HCT116 (cell line): ENCODE results near the gene ABCB10. TPM values are rescaled to one million over a fixed set of nuclear protein-coding genes. Genes with fewer than 3 reads are reported as not detected.
A peak's percentile ranks its signal among the peaks of the same experiment; 100 is the strongest.

Source experiments
- ATAC-seq: fragments of 200-7000 bp; cut with Tn5 transposase; 2 replicates; pipeline ENCODE4 v1.9.1; 2020; ENCODE audit warnings: mild to moderate bottlenecking, moderate library complexity
- BruUV-seq: library from RNA; stranded (reverse); fragments of 400-500 nt; replicated peaks from 2 replicates; lab custom pipeline; 2021; lab: Mats Ljungman, UMichigan
- CTCF ChIA-PET: fragments of 300-600 bp; sonication (Branson Sonifier 250); formaldehyde crosslinking; loops from one replicate; lab custom pipeline; 2021; ENCODE audit warnings: antibody characterized with exemption; lab: Charles Lee
- POLR2A ChIA-PET: fragments of 300-600, 350-600 bp; sonication (Branson Sonifier 250); formaldehyde crosslinking; loops from one replicate; lab custom pipeline; 2021; ENCODE audit warnings: antibody characterized with exemption; lab: Charles Lee
- RAD21 ChIA-PET, 2 experiments: fragments of 300-600 bp; sonication (Branson Sonifier 250); formaldehyde crosslinking; loops; one replicate each; lab custom pipeline; 2023; ENCODE audit warnings: low total read pairs in 2 of 2; ENCODE audit not compliant: uncharacterized antibody in 2 of 2, unreplicated experiment in 2 of 2, low non-redundant PET in 1 of 2; lab: Charles Lee
- DNase-seq: peaks from one replicate; pipeline ENCODE4 v3.0.0-alpha.2; 2010; ENCODE audit warnings: low read depth, low spot score
- H2AFZ ChIP-seq: fragments of 200-600 bp; shearing (Covaris generic), sonication (generic); 2 replicates; pipeline ENCODE4 v1.6.1; 2017; ENCODE audit warnings: low read depth, mixed run types, mixed read lengths, antibody characterized with exemption, low read length; ENCODE audit not compliant: poor library complexity, severe bottlenecking
- H3K27ac ChIP-seq: 2 replicates; pipeline ENCODE4 v1.5.1; 2012; ENCODE audit warnings: low read depth, low read length
- H3K27me3 ChIP-seq: fragments of 200-600 bp; sonication (generic); 2 replicates; pipeline ENCODE4 v1.6.1; 2016; ENCODE audit warnings: mixed run types, low read length, mixed read lengths; ENCODE audit not compliant: insufficient read depth
- H3K36me3 ChIP-seq, 2 experiments: fragments of 200-500 bp in 1 of 2; fragments of 200-600 bp in 1 of 2; sonication (Bioruptor generic) in 1 of 2; sonication (generic) in 1 of 2; 2 replicates each; pipeline versions ENCODE4 v1.5.1 to v1.6.1; 2014 to 2016; ENCODE audit warnings: low read length in 2 of 2, inconsistent platforms in 1 of 2, mixed read lengths in 1 of 2, mixed run types in 1 of 2; ENCODE audit not compliant: insufficient read depth in 2 of 2, control insufficient read depth in 1 of 2
- H3K4me1 ChIP-seq, 2 experiments: fragments of 200-600 bp in 1 of 2; sonication (generic) in 1 of 2; 2 replicates each; pipeline versions ENCODE4 v1.5.1 to v1.6.1; 2012 to 2017; ENCODE audit warnings: low read length in 2 of 2, inconsistent platforms in 1 of 2, mild to moderate bottlenecking in 1 of 2, mixed read lengths in 1 of 2, mixed run types in 1 of 2, moderate library complexity in 1 of 2; ENCODE audit not compliant: insufficient read depth in 2 of 2, control insufficient read depth in 1 of 2
- H3K4me2 ChIP-seq: fragments of 200-600 bp; sonication (generic); 2 replicates; pipeline ENCODE4 v1.6.1; 2017; ENCODE audit warnings: mixed run types, low read length, mixed read lengths
- H3K4me3 ChIP-seq, 2 experiments: fragments of 200-600 bp in 1 of 2; sonication (generic) in 1 of 2; replicated peaks in 1 of 2; 2 replicates each; pipeline ENCODE4 v1.5.1; 2011 to 2016; ENCODE audit warnings: low read length in 2 of 2, control low read depth in 1 of 2, low read depth in 1 of 2, mild to moderate bottlenecking in 1 of 2, mixed read lengths in 1 of 2, mixed run types in 1 of 2
- H3K79me2 ChIP-seq: fragments of 200-600 bp; sonication (generic); 2 replicates; pipeline ENCODE4 v1.6.1; 2017; ENCODE audit warnings: mild to moderate bottlenecking, mixed run types, low read length, moderate library complexity, mixed read lengths; ENCODE audit not compliant: insufficient read depth
- H3K9ac ChIP-seq: fragments of 200-600 bp; sonication (generic); 2 replicates; pipeline ENCODE4 v1.6.1; 2016; ENCODE audit warnings: low read length, mixed read lengths
- H3K9me2 ChIP-seq: fragments of 200-600 bp; sonication (generic), shearing (Covaris generic); 2 replicates; pipeline ENCODE4 v1.6.1; 2017; ENCODE audit warnings: mixed run types, mild to moderate bottlenecking, moderate library complexity; ENCODE audit not compliant: insufficient read depth
- H3K9me3 ChIP-seq, 2 experiments: fragments of 200-500 bp in 1 of 2; fragments of 200-600 bp in 1 of 2; sonication (Bioruptor generic) in 1 of 2; sonication (generic) in 1 of 2; 2 replicates each; pipeline ENCODE4 v1.6.1; 2014 to 2017; ENCODE audit warnings: low read length in 2 of 2, mixed read lengths in 2 of 2, inconsistent platforms in 1 of 2, low read depth in 1 of 2, mild to moderate bottlenecking in 1 of 2, mixed run types in 1 of 2, moderate library complexity in 1 of 2; ENCODE audit not compliant: control insufficient read depth in 1 of 2, insufficient read depth in 1 of 2
- H4K20me1 ChIP-seq: fragments of 200-600 bp; sonication (generic), shearing (Covaris generic); 2 replicates; pipeline ENCODE4 v1.6.1; 2017; ENCODE audit warnings: mixed run types, mild to moderate bottlenecking, moderate library complexity; ENCODE audit not compliant: insufficient read depth
- CTCF ChIP-seq, 3 experiments: fragments of 200-600 bp in 1 of 3; sonication (generic) in 1 of 3; IDR thresholded peaks in 2 of 3; conservative IDR thresholded peaks in 1 of 3; 2 replicates each; pipeline ENCODE4 v1.5.1; 2012 to 2017; ENCODE audit warnings: low read depth in 2 of 3, low read length in 2 of 3, antibody characterized with exemption in 1 of 3, borderline replicate concordance in 1 of 3, control low read depth in 1 of 3, mild to moderate bottlenecking in 1 of 3, mixed read lengths in 1 of 3, mixed run types in 1 of 3, moderate library complexity in 1 of 3; ENCODE audit not compliant: insufficient read depth in 1 of 3
- ELF1 ChIP-seq: IDR thresholded peaks from 2 replicates; pipeline ENCODE4 v1.6.1; 2012; ENCODE audit warnings: low read depth, borderline replicate concordance
- JUND ChIP-seq: IDR thresholded peaks from 2 replicates; pipeline ENCODE4 v1.6.1; 2012
- SP1 ChIP-seq: IDR thresholded peaks from 2 replicates; pipeline ENCODE4 v1.6.1; 2012; ENCODE audit warnings: low read depth
- TCF7L2 ChIP-seq: IDR thresholded peaks from 2 replicates; pipeline ENCODE4 v1.7.0; 2011; ENCODE audit warnings: borderline replicate concordance, inconsistent platforms; ENCODE audit not compliant: insufficient read depth, insufficient read length; ENCODE audit errors: extremely low read depth
- YY1 ChIP-seq: IDR thresholded peaks from 2 replicates; pipeline ENCODE4 v1.6.1; 2011; ENCODE audit warnings: low read length, low read depth, moderate library complexity, mild to moderate bottlenecking; ENCODE audit not compliant: insufficient replicate concordance; ENCODE audit errors: extremely low read depth
- ZFX ChIP-seq: fragments of 450-650 bp; IDR thresholded peaks from 2 replicates; pipeline ENCODE4 v1.6.1; 2017
- intact Hi-C: fragments of 100-400 bp; cut with micrococcal nuclease; formaldehyde crosslinking; loops from 2 replicates; pipeline ENCODE4 v1.10.0; 2022
- total RNA-seq: library from RNA; stranded (reverse); gene quantifications from one replicate; pipeline ENCODE4 v1.2.1, GENCODE V29; 2021; ENCODE audit not compliant: unreplicated experiment
- TF ChIP-seq, protein P1 (sequence below): IDR thresholded peaks from 2 replicates; pipeline ENCODE4 v1.6.1; 2012; ENCODE audit warnings: low read depth
- TF ChIP-seq, protein P2 (sequence below): IDR thresholded peaks from 2 replicates; pipeline ENCODE4 v1.6.1; 2012

Gene ABCB10
- total RNA-seq, 1 experiment from 2014 or later = 20.3 TPM

GRCh38 chr1:229507951-229508822 lies 50.3 kb downstream of the ABCB10 start, which contains the start of gene NUP133 (continued):
- TF ChIP-seq, protein P1, sequence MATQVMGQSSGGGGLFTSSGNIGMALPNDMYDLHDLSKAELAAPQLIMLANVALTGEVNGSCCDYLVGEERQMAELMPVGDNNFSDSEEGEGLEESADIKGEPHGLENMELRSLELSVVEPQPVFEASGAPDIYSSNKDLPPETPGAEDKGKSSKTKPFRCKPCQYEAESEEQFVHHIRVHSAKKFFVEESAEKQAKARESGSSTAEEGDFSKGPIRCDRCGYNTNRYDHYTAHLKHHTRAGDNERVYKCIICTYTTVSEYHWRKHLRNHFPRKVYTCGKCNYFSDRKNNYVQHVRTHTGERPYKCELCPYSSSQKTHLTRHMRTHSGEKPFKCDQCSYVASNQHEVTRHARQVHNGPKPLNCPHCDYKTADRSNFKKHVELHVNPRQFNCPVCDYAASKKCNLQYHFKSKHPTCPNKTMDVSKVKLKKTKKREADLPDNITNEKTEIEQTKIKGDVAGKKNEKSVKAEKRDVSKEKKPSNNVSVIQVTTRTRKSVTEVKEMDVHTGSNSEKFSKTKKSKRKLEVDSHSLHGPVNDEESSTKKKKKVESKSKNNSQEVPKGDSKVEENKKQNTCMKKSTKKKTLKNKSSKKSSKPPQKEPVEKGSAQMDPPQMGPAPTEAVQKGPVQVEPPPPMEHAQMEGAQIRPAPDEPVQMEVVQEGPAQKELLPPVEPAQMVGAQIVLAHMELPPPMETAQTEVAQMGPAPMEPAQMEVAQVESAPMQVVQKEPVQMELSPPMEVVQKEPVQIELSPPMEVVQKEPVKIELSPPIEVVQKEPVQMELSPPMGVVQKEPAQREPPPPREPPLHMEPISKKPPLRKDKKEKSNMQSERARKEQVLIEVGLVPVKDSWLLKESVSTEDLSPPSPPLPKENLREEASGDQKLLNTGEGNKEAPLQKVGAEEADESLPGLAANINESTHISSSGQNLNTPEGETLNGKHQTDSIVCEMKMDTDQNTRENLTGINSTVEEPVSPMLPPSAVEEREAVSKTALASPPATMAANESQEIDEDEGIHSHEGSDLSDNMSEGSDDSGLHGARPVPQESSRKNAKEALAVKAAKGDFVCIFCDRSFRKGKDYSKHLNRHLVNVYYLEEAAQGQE = no peak
- peak; percentile 86 for TF ChIP-seq ZFX

DNA sequence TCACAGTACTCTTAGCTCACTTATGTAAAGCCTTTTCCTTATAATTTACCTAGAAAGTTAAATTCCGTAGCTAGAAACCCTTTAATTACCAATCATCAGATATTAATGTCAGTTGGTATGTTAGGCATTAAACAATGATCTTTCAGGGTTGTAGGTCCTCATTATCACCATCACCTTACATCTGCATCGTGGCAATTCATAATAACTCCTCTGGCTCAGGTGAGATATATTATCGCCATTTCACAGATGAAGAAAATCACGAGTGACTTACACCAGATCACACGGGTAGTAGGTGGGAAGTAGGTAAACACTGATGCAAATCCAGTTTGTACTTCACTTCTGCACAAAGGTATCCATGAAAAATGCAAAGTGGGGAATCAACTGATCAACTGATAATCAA lies 51.0 kb downstream of the ABCB10 start:
- peak overlapping the region; percentile 96 for H3K4me2 ChIP-seq
- BruUV-seq = TSS peak; percentile 60
- H3K4me1 ChIP-seq = peaks cover 5 to 20% of the 10 kb centered on the region in 2 experiments; a peak in 3 of 4 replicates
- H3K9ac ChIP-seq = peak overlapping the region; percentile 96
- DNase-seq (no peak), ATAC-seq (peak; percentile 1; the same call in 1 of the 2 replicates)
- H3K27ac ChIP-seq = peak overlapping the region; percentile 53
- RAD21 ChIA-PET = no interaction called here
- no peaks in the 10 kb centered on the region for H3K9me2 ChIP-seq
- peaks cover 5 to 6% of the 10 kb centered on the region in 2 experiments; a peak in 1 of 4 replicates for H3K36me3 ChIP-seq
- no peaks in the 10 kb centered on the region for H3K9me3 ChIP-seq
- no peaks in the 10 kb centered on the region for H4K20me1 ChIP-seq
- peaks cover 43% of the 10 kb centered on the region for H3K79me2 ChIP-seq
- POLR2A ChIA-PET = interaction anchor here (2.4 kb wide), 1 partner anchor 51 kb away, joined by 6 read pairs; the partner anchor contains the start of gene ABCB10
- peak overlapping the region; percentile 66 to 86 for H3K4me3 ChIP-seq
- intact Hi-C loops = no loop called here
- no peak overlapping the region for H2AFZ ChIP-seq
- no peaks in the 10 kb centered on the region for H3K27me3 ChIP-seq
- CTCF ChIA-PET = interaction anchor here (1.1 to 1.7 kb wide), 4 partner anchors 9 to 249 kb away, joined by 3 to 4 read pairs (median 4); partner anchors contain the start of gene ABCB10
- no peak for TF ChIP-seq JUND
- no peak for TF ChIP-seq SP1
- no peak for TF ChIP-seq TCF7L2
- TF ChIP-seq, protein P2, sequence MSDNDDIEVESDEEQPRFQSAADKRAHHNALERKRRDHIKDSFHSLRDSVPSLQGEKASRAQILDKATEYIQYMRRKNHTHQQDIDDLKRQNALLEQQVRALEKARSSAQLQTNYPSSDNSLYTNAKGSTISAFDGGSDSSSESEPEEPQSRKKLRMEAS = no peak
- no peak for TF ChIP-seq CTCF (IDR thresholded peaks at IDR 0.05 in 2 of 3, conservative IDR thresholded peaks at IDR 0.05 in 1 of 3; ENCODE audit: borderline replicate concordance in 1 of 3, insufficient read depth in 1 of 3, low read depth in 2 of 3, low read length in 2 of 3)
- no peak for TF ChIP-seq YY1
- TF ChIP-seq, protein P1 = no peak
- TF ChIP-seq ELF1 = no peak
